ENCODE measurements around the gene C1orf74.
"Not testable (repeated sequence)": the region's sequence is repeated elsewhere in the genome, so short reads cannot be mapped to it uniquely, and the experiment has no call there.

Gene C1orf74

GRCh38 chr1:209805341-209805781 is 21.0 kb upstream of the C1orf74 start:
- no peak for FAIRE-seq

- no peak for FAIRE-seq
Observed at GRCh38 chr1:209803568-209803967, 19.2 kb upstream of the C1orf74 start.

GRCh38 chr1:209802780-209803152 is 18.4 kb upstream of the C1orf74 start:
- no peak for FAIRE-seq

GRCh38 chr1:209802117-209802779 is 17.9 kb upstream of the C1orf74 start:
- FAIRE-seq: no peak

- peak; percentile 53 for FAIRE-seq
Observed at GRCh38 chr1:209800984-209801834, 16.9 kb upstream of the C1orf74 start.

GRCh38 chr1:209797978-209798639 is 13.8 kb upstream of the C1orf74 start:
- no peak for FAIRE-seq

GRCh38 chr1:209793711-209794110 is 9.4 kb upstream of the C1orf74 start:
- not testable (repeated sequence) for FAIRE-seq

- FAIRE-seq: no peak
Observed at GRCh38 chr1:209791920-209792319, 7.6 kb upstream of the C1orf74 start.

- FAIRE-seq: no peak
Observed at GRCh38 chr1:209790286-209791193, 6.2 kb upstream of the C1orf74 start.

- FAIRE-seq: no peak
Observed at GRCh38 chr1:209789245-209789644, 4.9 kb upstream of the C1orf74 start.

GRCh38 chr1:209787551-209787950 is 3.2 kb upstream of the C1orf74 start:
- FAIRE-seq: no peak

- no peak for FAIRE-seq
Observed at GRCh38 chr1:209786146-209786545, 1.8 kb upstream of the C1orf74 start.

GRCh38 chr1:209785592-209785991 is 1.2 kb upstream of the C1orf74 start:
- FAIRE-seq: no peak

GRCh38 chr1:209783386-209783785 is 973 bp downstream of the C1orf74 start:
- FAIRE-seq: no peak

- no peak for FAIRE-seq
Observed at GRCh38 chr1:209780268-209780667, 4.1 kb downstream of the C1orf74 start.

GRCh38 chr1:209778102-209778501 is 6.3 kb downstream of the C1orf74 start:
- FAIRE-seq: no peak

- no peak for FAIRE-seq
Observed at GRCh38 chr1:209777587-209777986, 6.8 kb downstream of the C1orf74 start.

- FAIRE-seq: no peak
Observed at GRCh38 chr1:209775678-209776077, 8.7 kb downstream of the C1orf74 start.

GRCh38 chr1:209774592-209774991 is 9.8 kb downstream of the C1orf74 start:
- no peak for FAIRE-seq

GRCh38 chr1:209772126-209772525 is 12.2 kb downstream of the C1orf74 start:
- no peak for FAIRE-seq

GRCh38 chr1:209770636-209771415 is 13.5 kb downstream of the C1orf74 start:
- no peak for FAIRE-seq

GRCh38 chr1:209769971-209770370 is 14.4 kb downstream of the C1orf74 start:
- FAIRE-seq: no peak
